HEK293 (cell line): ENCODE results near the gene PHF12.
A peak's percentile ranks its signal among the peaks of the same experiment; 100 is the strongest.

Experiments
- CTCF ChIA-PET: fragments of 350-600 bp; formaldehyde crosslinking; extraction: SDS; loops from one replicate; lab custom pipeline; 2021; ENCODE audit warnings: antibody characterized with exemption; lab: Yijun Ruan, JAX
- POLR2A ChIA-PET: fragments of 300-600 bp; formaldehyde crosslinking; extraction: SDS; loops from one replicate; lab custom pipeline; 2020; ENCODE audit warnings: antibody characterized with exemption, inconsistent platforms; lab: Yijun Ruan, JAX
- H3K27ac ChIP-seq: fragments of 200-500 bp; sonication (Bioruptor generic); 2 replicates; pipeline ENCODE4 v1.5.1; 2014; ENCODE audit warnings: low read depth, low read length, control low read depth, inconsistent platforms; ENCODE audit errors: extremely low read depth
- H3K36me3 ChIP-seq, 2 experiments: fragments of 200-500 bp in 1 of 2; sonication (Bioruptor generic) in 1 of 2; 1 replicate in 1 of 2; 2 replicates in 1 of 2; pipeline ENCODE4 v1.5.1; 2014 to 2017; ENCODE audit warnings: inconsistent platforms in 2 of 2, low read length in 2 of 2; ENCODE audit not compliant: control insufficient read depth in 2 of 2, insufficient read depth in 1 of 2
- H3K4me1 ChIP-seq: fragments of 200-500 bp; sonication (Bioruptor generic); 2 replicates; pipeline ENCODE4 v1.5.1; 2014; ENCODE audit warnings: mild to moderate bottlenecking, low read length, inconsistent platforms; ENCODE audit not compliant: control insufficient read depth, insufficient read depth
- H3K4me3 ChIP-seq: 2 replicates; pipeline ENCODE4 v1.5.1; 2011; ENCODE audit warnings: low read depth, mild to moderate bottlenecking, control low read depth, low read length, moderate library complexity
- H3K9me3 ChIP-seq: fragments of 200-500 bp; sonication (Bioruptor generic); 2 replicates; pipeline ENCODE4 v1.5.1; 2014; ENCODE audit warnings: low read depth, low read length, inconsistent platforms; ENCODE audit not compliant: control insufficient read depth, insufficient read depth
- EGR2 ChIP-seq: fragments of 450-650 bp; formaldehyde crosslinking; IDR thresholded peaks from 2 replicates; pipeline ENCODE4 v1.5.1; 2016; ENCODE audit warnings: low read depth, missing biosample characterization, missing genetic modification characterization
- GFI1B ChIP-seq: fragments of 450-650 bp; formaldehyde crosslinking; IDR thresholded peaks from 2 replicates; pipeline ENCODE4 v1.5.1; 2016; ENCODE audit warnings: missing biosample characterization, missing genetic modification characterization
- GLIS1 ChIP-seq: fragments of 450-650 bp; formaldehyde crosslinking; IDR thresholded peaks from 2 replicates; pipeline ENCODE4 v1.5.1; 2016; ENCODE audit warnings: missing biosample characterization, missing genetic modification characterization
- GLIS2 ChIP-seq: fragments of 450-650 bp; formaldehyde crosslinking; IDR thresholded peaks from 2 replicates; pipeline ENCODE4 v1.5.1; 2016; ENCODE audit warnings: missing biosample characterization, missing genetic modification characterization
- IKZF3 ChIP-seq: fragments of 450-650 bp; IDR thresholded peaks from 2 replicates; pipeline ENCODE4 v1.5.0; 2018; ENCODE audit warnings: missing biosample characterization, mild to moderate bottlenecking, missing genetic modification characterization, moderate library complexity
- KLF16 ChIP-seq: fragments of 450-650 bp; formaldehyde crosslinking; IDR thresholded peaks from 2 replicates; pipeline ENCODE4 v1.5.1; 2017; ENCODE audit warnings: missing biosample characterization, missing genetic modification characterization
- KLF8 ChIP-seq: fragments of 450-650 bp; formaldehyde crosslinking; IDR thresholded peaks from 2 replicates; pipeline ENCODE4 v1.5.1; 2016; ENCODE audit warnings: missing biosample characterization, missing genetic modification characterization
- KLF9 ChIP-seq: fragments of 450-650 bp; formaldehyde crosslinking; IDR thresholded peaks from 2 replicates; pipeline ENCODE4 v1.5.1; 2016; ENCODE audit warnings: missing biosample characterization, missing genetic modification characterization, low read depth
- RBAK ChIP-seq: fragments of 450-650 bp; formaldehyde crosslinking; IDR thresholded peaks from 2 replicates; pipeline ENCODE4 v1.5.1; 2016; ENCODE audit warnings: missing biosample characterization, missing genetic modification characterization
- SALL2 ChIP-seq: fragments of 450-650 bp; formaldehyde crosslinking; IDR thresholded peaks from 2 replicates; pipeline ENCODE4 v1.5.0; 2017; ENCODE audit warnings: missing biosample characterization, mild to moderate bottlenecking, missing genetic modification characterization, borderline replicate concordance
- SP2 ChIP-seq: fragments of 450-650 bp; formaldehyde crosslinking; IDR thresholded peaks from 2 replicates; pipeline ENCODE4 v1.5.1; 2016; ENCODE audit warnings: missing biosample characterization, missing genetic modification characterization
- ZBTB10 ChIP-seq: fragments of 450-650 bp; formaldehyde crosslinking; IDR thresholded peaks from 2 replicates; pipeline ENCODE4 v1.5.1; 2016; ENCODE audit warnings: missing biosample characterization, missing genetic modification characterization
- ZBTB11 ChIP-seq: fragments of 450-650 bp; formaldehyde crosslinking; conservative IDR thresholded peaks from 2 replicates; pipeline ENCODE4 v1.5.1; 2016; ENCODE audit warnings: low read depth, missing biosample characterization, missing genetic modification characterization
- ZBTB26 ChIP-seq: fragments of 450-650 bp; formaldehyde crosslinking; optimal IDR thresholded peaks from 2 replicates; pipeline ENCODE3; 2016; ENCODE audit warnings: missing biosample characterization, mild to moderate bottlenecking, missing genetic modification characterization
- ZBTB8A ChIP-seq: fragments of 450-650 bp; formaldehyde crosslinking; IDR thresholded peaks from 2 replicates; pipeline ENCODE4 v1.5.1; 2016; ENCODE audit warnings: missing biosample characterization, missing genetic modification characterization
- ZFHX2 ChIP-seq: fragments of 450-650 bp; formaldehyde crosslinking; conservative IDR thresholded peaks from 2 replicates; pipeline ENCODE4 v1.5.1; 2016; ENCODE audit warnings: missing biosample characterization, missing genetic modification characterization
- ZNF274 ChIP-seq, 2 experiments: fragments of 200-500 bp in 1 of 2; fragments of 450-650 bp in 1 of 2; sonication (Bioruptor generic) in 1 of 2; formaldehyde crosslinking in 1 of 2; IDR thresholded peaks; 2 replicates each; pipeline versions ENCODE4 v1.5.1 to v1.6.1; 2014 to 2016; ENCODE audit warnings: borderline replicate concordance in 1 of 2, inconsistent platforms in 1 of 2, low read length in 1 of 2, missing biosample characterization in 1 of 2, missing genetic modification characterization in 1 of 2
- ZNF324 ChIP-seq: fragments of 450-650 bp; formaldehyde crosslinking; IDR thresholded peaks from 2 replicates; pipeline ENCODE4 v1.5.1; 2016; ENCODE audit warnings: missing biosample characterization, missing genetic modification characterization
- ZNF366 ChIP-seq: fragments of 450-650 bp; formaldehyde crosslinking; conservative IDR thresholded peaks from 2 replicates; pipeline ENCODE4 v1.5.1; 2016; ENCODE audit warnings: missing biosample characterization, missing genetic modification characterization
- ZNF394 ChIP-seq: fragments of 450-650 bp; formaldehyde crosslinking; IDR thresholded peaks from 2 replicates; pipeline ENCODE4 v1.5.1; 2016; ENCODE audit warnings: missing biosample characterization, missing genetic modification characterization, mild to moderate bottlenecking, moderate library complexity, borderline replicate concordance
- ZNF423 ChIP-seq: fragments of 450-650 bp; formaldehyde crosslinking; IDR thresholded peaks from 2 replicates; pipeline ENCODE4 v1.5.1; 2016; ENCODE audit warnings: missing biosample characterization, missing genetic modification characterization
- ZNF501 ChIP-seq: fragments of 450-650 bp; formaldehyde crosslinking; IDR thresholded peaks from 2 replicates; pipeline ENCODE4 v1.5.1; 2016; ENCODE audit warnings: missing biosample characterization, missing genetic modification characterization
- ZNF510 ChIP-seq: fragments of 450-650 bp; formaldehyde crosslinking; IDR thresholded peaks from 2 replicates; pipeline ENCODE4 v1.5.1; 2018; ENCODE audit warnings: mild to moderate bottlenecking, missing genetic modification characterization, missing biosample characterization; ENCODE audit not compliant: insufficient replicate concordance
- ZNF596 ChIP-seq: fragments of 450-650 bp; IDR thresholded peaks from 2 replicates; pipeline ENCODE4 v1.5.0; 2018; ENCODE audit warnings: missing biosample characterization, mild to moderate bottlenecking, missing genetic modification characterization, moderate library complexity
- ZNF600 ChIP-seq: fragments of 450-650 bp; formaldehyde crosslinking; IDR thresholded peaks from 2 replicates; pipeline ENCODE4 v1.5.1; 2016; ENCODE audit warnings: missing biosample characterization, missing genetic modification characterization
- ZNF610 ChIP-seq: fragments of 450-650 bp; formaldehyde crosslinking; IDR thresholded peaks from 2 replicates; pipeline ENCODE4 v1.5.1; 2016; ENCODE audit warnings: missing biosample characterization, missing genetic modification characterization, borderline replicate concordance
- ZNF624 ChIP-seq: fragments of 450-650 bp; formaldehyde crosslinking; IDR thresholded peaks from 2 replicates; pipeline ENCODE4 v1.5.1; 2017; ENCODE audit warnings: missing biosample characterization, missing genetic modification characterization
- ZNF76 ChIP-seq: fragments of 450-650 bp; formaldehyde crosslinking; IDR thresholded peaks from 2 replicates; pipeline ENCODE4; 2016; ENCODE audit warnings: low read depth, missing biosample characterization, missing genetic modification characterization, borderline replicate concordance
- ZNF837 ChIP-seq: fragments of 450-650 bp; formaldehyde crosslinking; IDR thresholded peaks from 2 replicates; pipeline ENCODE4 v1.5.1; 2016; ENCODE audit warnings: missing biosample characterization, missing genetic modification characterization

Gene PHF12

GRCh38 chr17:28950017-28950751 is 1.1 kb downstream of the PHF12 start:
- POLR2A ChIA-PET = interaction anchor here (0.7 to 2.3 kb wide), 15 partner anchors 10 to 614 kb away, joined by 3 to 48 read pairs (median 4); partner anchors contain the start of genes BLTP2, FLOT2, NEK8 and RPL23A
- CTCF ChIA-PET = interaction anchor here (0.6 to 18.9 kb wide), 12 partner anchors 10 to 616 kb away, joined by 3 to 680 read pairs (median 4); partner anchors contain the start of gene TLCD1
- 0 out of 2 replicates have a peak, but pooled peaks have one; percentile 8 for TF ChIP-seq IKZF3
- TF ChIP-seq ZNF600 (tag by site-specific recombination) = peak; percentile 81; the same call in 1 of the 2 replicates
- no peak for TF ChIP-seq ZNF610 (tag by site-specific recombination)
- peak; percentile 42; the same call in 1 of the 2 replicates for TF ChIP-seq KLF16 (tag by site-specific recombination)
- TF ChIP-seq KLF8 (tag by site-specific recombination) = 0 out of 2 replicates have a peak, but pooled peaks have one; percentile 31
- TF ChIP-seq ZFHX2 (tag by site-specific recombination) = no peak; the same call in 1 of the 2 replicates
- TF ChIP-seq ZBTB10 (tag by site-specific recombination) = peak; percentile 59
- peak; percentile 28; the same call in 1 of the 2 replicates for TF ChIP-seq ZNF366 (tag by site-specific recombination)
- TF ChIP-seq ZNF596 (tag by site-specific recombination) = no peak
- TF ChIP-seq ZNF324 (tag by site-specific recombination) = 0 out of 2 replicates have a peak, but pooled peaks have one; percentile 59
- no peak for TF ChIP-seq ZNF624
- TF ChIP-seq ZNF394 (tag by site-specific recombination) = 0 out of 2 replicates have a peak, but pooled peaks have one; percentile 27
- 0 out of 2 replicates have a peak, but pooled peaks have one; percentile 7 for TF ChIP-seq ZNF501 (tag by site-specific recombination)
- TF ChIP-seq SP2 (tag by site-specific recombination) = peak; percentile 75
- peak; percentile 16; the same call in 1 of the 2 replicates for TF ChIP-seq GLIS1 (tag by site-specific recombination)
- peak; percentile 76; the same call in 1 of the 2 replicates for TF ChIP-seq ZNF423
- peak; percentile 47 for TF ChIP-seq KLF9
- TF ChIP-seq GLIS2 (tag by site-specific recombination) = peak; percentile 82
- peak; percentile 41 for TF ChIP-seq ZBTB26 (tag by site-specific recombination)
- no peak for TF ChIP-seq GFI1B
- TF ChIP-seq ZBTB11 (tag by site-specific recombination) = peak; percentile 84
- TF ChIP-seq ZNF76 (tag by site-specific recombination) = peak; percentile 59; the same call in 1 of the 2 replicates
- no peak for TF ChIP-seq RBAK (tag by site-specific recombination)
- no peak for TF ChIP-seq ZNF274 (IDR thresholded peaks at IDR 0.05; ENCODE audit: low read length)
- TF ChIP-seq ZNF274 (tag by site-specific recombination; IDR thresholded peaks at IDR 0.05; ENCODE audit: borderline replicate concordance) = no peak
- TF ChIP-seq ZNF837 (tag by site-specific recombination) = 0 out of 2 replicates have a peak, but pooled peaks have one; percentile 17
- TF ChIP-seq ZNF510 (tag by site-specific recombination) = no peak
- TF ChIP-seq SALL2 (tag by site-specific recombination) = no peak
- TF ChIP-seq EGR2 = peak; percentile 55
- TF ChIP-seq ZBTB8A = 0 out of 2 replicates have a peak, but pooled peaks have one; percentile 18

More at GRCh38 chr17:28950017-28950751, 1.1 kb downstream of the PHF12 start:
- peak overlapping the region; percentile 87 for H3K4me3 ChIP-seq
- peak overlapping the region; percentile 81 for H3K27ac ChIP-seq
- H3K4me1 ChIP-seq = peaks cover 18% of the 10 kb centered on the region
- no peaks in the 10 kb centered on the region for H3K9me3 ChIP-seq
- H3K36me3 ChIP-seq = peaks cover 11 to 14% of the 10 kb centered on the region in 2 experiments; a peak in 2 of 3 replicates
